HUES6 (cell line): ENCODE data around the gene BCAT1.
"Not testable (repeated sequence)": the region's sequence is repeated elsewhere in the genome, so short reads cannot be mapped to it uniquely, and the experiment has no call there.

Experiments used
- H3K27ac ChIP-seq: 2 replicates; pipeline ENCODE4 v1.7.0; 2013; ENCODE audit warnings: low read depth, mild to moderate bottlenecking, low read length, inconsistent platforms
- H3K27me3 ChIP-seq: 2 replicates; pipeline ENCODE4 v1.6.1; 2013; ENCODE audit warnings: low read length; ENCODE audit not compliant: control insufficient read depth, insufficient read depth
- H3K36me3 ChIP-seq: 2 replicates; pipeline ENCODE4 v1.6.1; 2013; ENCODE audit warnings: low read length; ENCODE audit not compliant: control insufficient read depth, insufficient read depth
- H3K4me1 ChIP-seq: 2 replicates; pipeline ENCODE4 v1.6.1; 2013; ENCODE audit warnings: low read length; ENCODE audit not compliant: control insufficient read depth, insufficient read depth
- H3K4me3 ChIP-seq: 2 replicates; pipeline ENCODE4 v1.5.1; 2013; ENCODE audit warnings: low read depth, low read length
- H3K9ac ChIP-seq: one replicate; pipeline ENCODE4 v1.6.1; 2013; ENCODE audit warnings: mild to moderate bottlenecking, low read length
- H3K9me3 ChIP-seq: 2 replicates; pipeline ENCODE4 v1.6.1; 2013; ENCODE audit warnings: low read depth, low read length; ENCODE audit not compliant: control insufficient read depth, insufficient read depth

BCAT1 gene

DNA sequence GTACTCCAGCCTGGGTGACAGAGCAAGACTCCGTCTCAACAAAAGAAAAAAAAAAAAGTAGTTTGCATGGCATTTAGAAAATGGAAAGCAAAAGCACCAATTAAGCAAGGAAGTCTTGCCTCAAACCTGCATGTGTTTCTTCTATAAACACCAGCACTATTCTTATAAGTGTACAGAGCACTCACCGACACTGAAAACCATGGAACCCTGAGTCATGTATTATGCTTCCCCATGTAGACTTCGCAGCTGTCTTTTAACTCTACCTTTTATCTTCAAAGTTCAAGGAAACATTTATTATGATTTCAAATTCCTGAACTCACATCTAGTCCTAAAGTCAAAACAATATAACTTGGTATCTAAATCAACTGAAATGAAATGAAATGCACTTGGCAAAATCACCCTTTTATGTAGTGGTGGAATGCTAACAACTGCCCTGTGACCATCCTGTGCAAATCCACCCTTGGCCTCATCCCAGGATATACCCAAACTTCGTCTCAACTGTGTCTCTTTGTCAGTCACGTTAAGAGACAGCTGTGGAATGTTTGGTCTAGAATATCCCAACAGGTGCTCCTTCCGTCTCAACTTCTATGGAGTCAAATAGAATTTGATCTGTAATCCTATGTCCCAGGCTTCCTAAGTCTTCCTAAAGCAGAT lies 4.8 kb downstream of the BCAT1 start:
- Histone ChIP-seq H3K27me3 (no peaks in the 10 kb centered on the region), H3K36me3 (peaks cover 23% of the 10 kb centered on the region), H3K4me3 (no peak overlapping the region), H3K27ac (no peak overlapping the region), H3K9ac (no peak overlapping the region), H3K4me1 (peaks cover 52% of the 10 kb centered on the region), H3K9me3 (no peaks in the 10 kb centered on the region)

- Histone ChIP-seq H3K27ac (no peak overlapping the region), H3K4me3 (no peak overlapping the region), H3K36me3 (peaks cover 26% of the 10 kb centered on the region), H3K9me3 (no peaks in the 10 kb centered on the region), H3K4me1 (peaks cover 34% of the 10 kb centered on the region), H3K27me3 (no peaks in the 10 kb centered on the region), H3K9ac (no peak overlapping the region)
These were observed 8.7 kb downstream of the BCAT1 start for GRCh38 chr12:24940157-24940556.

DNA sequence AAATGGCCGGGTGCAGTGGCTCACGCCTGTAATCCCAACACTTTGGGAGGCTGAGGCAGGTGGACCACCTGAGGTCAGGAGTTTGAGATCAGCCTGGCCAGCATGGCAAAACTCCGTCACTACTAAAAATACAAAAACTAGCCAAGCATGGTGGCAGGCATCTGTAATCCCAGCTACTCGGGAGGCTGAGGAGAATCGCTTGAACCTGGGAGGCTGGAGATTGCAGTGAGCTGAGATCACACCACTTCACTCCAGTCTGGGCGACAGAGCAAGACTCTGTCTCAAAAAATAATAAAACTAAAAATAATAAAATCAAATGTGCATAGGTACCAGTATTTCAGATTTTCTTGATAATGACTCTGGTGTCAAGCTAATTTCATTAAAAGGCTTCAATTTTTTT lies 9.3 kb downstream of the BCAT1 start:
- not testable (repeated sequence) for H3K9ac ChIP-seq, H3K4me3 ChIP-seq, H3K27me3 ChIP-seq, H3K9me3 ChIP-seq, H3K27ac ChIP-seq
- peaks cover 29% of the 10 kb centered on the region for H3K4me1 ChIP-seq
- peaks cover 24% of the 10 kb centered on the region for H3K36me3 ChIP-seq

GRCh38 chr12:24938341-24938740 lies 10.6 kb downstream of the BCAT1 start:
- peaks cover 5% of the 10 kb centered on the region; the same call in 1 of the 2 replicates for H3K9me3 ChIP-seq
- no peaks in the 10 kb centered on the region for H3K27me3 ChIP-seq
- peaks cover 23% of the 10 kb centered on the region for H3K4me1 ChIP-seq
- peaks cover 18% of the 10 kb centered on the region; the same call in 1 of the 2 replicates for H3K36me3 ChIP-seq
- H3K4me3 ChIP-seq: no peak overlapping the region
- no peak overlapping the region for H3K27ac ChIP-seq
- no peak overlapping the region for H3K9ac ChIP-seq

DNA sequence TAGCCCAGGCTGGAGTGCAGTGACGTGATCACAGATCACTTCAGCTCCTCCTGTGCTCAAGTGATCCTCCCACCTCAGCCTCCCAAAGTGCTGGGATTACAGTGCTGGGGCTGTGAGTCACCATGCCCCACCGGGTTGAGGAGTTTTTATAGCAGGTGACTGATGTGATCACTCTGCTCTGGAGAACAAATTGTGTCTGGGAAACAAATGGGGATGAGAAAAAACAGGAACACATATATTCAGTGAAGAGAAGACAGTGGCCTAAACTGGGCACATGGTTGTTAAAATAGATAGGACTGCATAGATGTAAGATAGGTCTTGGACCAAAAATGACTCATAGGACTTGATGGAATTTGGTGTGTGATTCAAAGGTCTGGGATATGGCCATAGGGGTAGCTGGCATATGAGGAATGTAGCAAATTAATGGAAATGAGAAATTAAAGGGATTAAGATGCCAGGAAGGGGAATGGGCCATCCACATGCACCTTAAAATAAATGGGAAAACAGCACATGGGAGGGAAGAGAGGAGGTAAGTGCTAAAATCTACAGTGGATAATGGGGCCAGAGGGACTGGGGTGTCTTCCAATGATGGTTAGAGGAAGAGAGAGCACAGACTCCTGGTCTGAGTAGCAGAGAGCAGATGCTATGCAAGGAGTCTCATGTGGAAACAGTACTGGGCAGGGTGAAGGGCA lies 11.2 kb downstream of the BCAT1 start:
- Histone ChIP-seq H3K27ac (no peak overlapping the region), H3K4me1 (peaks cover 23% of the 10 kb centered on the region), H3K9me3 (peaks cover 8% of the 10 kb centered on the region; the same call in 1 of the 2 replicates), H3K9ac (no peak overlapping the region), H3K4me3 (no peak overlapping the region), H3K27me3 (no peaks in the 10 kb centered on the region), H3K36me3 (peaks cover 21% of the 10 kb centered on the region; the same call in 1 of the 2 replicates)

DNA sequence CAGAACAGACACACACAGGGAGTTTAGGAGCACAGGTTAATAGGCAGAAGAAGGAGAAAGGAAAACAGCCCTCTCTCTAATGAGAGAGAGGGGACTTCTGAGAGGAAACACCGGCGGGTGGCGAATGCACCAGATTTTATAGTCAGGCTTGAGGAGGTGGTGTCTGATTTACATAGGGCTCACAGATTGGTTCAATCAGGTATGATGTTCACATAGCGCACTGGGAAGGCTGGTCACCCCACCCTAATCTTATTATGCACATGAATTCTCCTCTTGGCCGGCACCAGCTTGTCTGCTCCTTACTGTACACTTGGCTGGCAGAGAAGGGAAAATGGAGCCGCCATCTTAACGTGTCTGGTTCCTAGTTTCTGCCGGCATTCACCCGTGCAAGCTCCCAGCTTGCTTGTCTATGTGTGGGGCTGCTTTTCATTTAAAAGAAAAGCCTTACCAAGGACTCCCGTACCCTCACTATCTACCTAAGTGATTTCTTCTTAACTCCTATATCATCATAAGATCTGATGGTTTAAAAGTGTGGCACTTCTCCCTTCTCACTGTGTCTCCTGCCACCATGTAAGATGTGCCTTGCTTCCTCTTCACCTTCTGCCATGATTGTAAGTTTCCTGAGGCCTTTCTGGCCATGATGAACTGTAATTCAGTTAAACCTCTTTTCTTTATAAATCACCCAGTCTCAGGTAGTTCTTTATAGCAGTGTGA lies 15.1 kb downstream of the BCAT1 start:
- H3K36me3 ChIP-seq: peaks cover 25% of the 10 kb centered on the region; the same call in 1 of the 2 replicates
- H3K27ac ChIP-seq: no peak overlapping the region
- H3K27me3 ChIP-seq: no peaks in the 10 kb centered on the region
- peaks cover 6% of the 10 kb centered on the region for H3K4me1 ChIP-seq
- peaks cover 13% of the 10 kb centered on the region; the same call in 1 of the 2 replicates for H3K9me3 ChIP-seq
- no peak overlapping the region for H3K9ac ChIP-seq
- H3K4me3 ChIP-seq: no peak overlapping the region

DNA sequence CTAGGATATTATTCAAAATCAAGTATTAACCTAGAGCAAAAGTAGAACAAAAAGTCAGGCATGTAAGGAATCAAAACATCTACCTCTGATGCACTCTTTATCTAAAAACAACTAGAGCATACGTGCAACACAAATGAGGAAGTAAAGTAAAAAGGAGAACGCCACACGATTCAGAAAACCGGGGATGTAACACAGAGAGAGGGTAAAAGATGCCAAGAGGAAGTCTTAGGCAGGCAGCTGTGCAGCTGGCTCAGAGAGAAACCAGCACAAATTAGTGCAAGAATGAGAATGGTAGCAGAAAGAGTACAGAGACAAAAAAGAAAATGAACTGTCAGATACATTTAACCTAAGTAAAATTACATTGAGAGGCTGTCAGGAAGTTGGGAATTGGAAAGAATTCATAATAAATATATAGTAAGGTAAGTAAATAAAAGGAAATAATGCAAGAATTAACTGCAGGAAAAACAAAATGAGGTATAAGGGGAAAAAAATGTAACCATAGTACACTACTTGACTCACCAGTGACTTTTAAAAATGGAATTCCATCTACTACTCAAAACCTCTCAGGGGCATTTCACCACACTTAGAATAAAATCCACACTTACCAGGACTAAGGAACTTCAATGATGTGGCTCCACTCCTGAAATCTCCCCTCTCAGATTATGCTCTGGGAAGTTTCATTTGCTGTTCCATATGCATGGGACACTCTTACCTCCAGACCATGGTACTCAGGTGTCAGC lies 17.1 kb downstream of the BCAT1 start:
- peaks cover 34% of the 10 kb centered on the region for H3K36me3 ChIP-seq
- H3K4me3 ChIP-seq: no peak overlapping the region
- peaks cover 11% of the 10 kb centered on the region for H3K4me1 ChIP-seq

GRCh38 chr12:24929953-24930352 lies 18.9 kb downstream of the BCAT1 start:
- Histone ChIP-seq H3K36me3 (peaks cover 30% of the 10 kb centered on the region), H3K27me3 (no peaks in the 10 kb centered on the region), H3K9me3 (peaks cover 22% of the 10 kb centered on the region), H3K4me1 (peaks cover 11% of the 10 kb centered on the region), H3K27ac (no peak overlapping the region), H3K4me3 (no peak overlapping the region), H3K9ac (no peak overlapping the region)

More for the DNA sequence above, 17.1 kb downstream of the BCAT1 start:
- no peak overlapping the region for H3K9ac ChIP-seq
- H3K27me3 ChIP-seq: no peaks in the 10 kb centered on the region
- peaks cover 19% of the 10 kb centered on the region; the same call in 1 of the 2 replicates for H3K9me3 ChIP-seq
- no peak overlapping the region for H3K27ac ChIP-seq

DNA sequence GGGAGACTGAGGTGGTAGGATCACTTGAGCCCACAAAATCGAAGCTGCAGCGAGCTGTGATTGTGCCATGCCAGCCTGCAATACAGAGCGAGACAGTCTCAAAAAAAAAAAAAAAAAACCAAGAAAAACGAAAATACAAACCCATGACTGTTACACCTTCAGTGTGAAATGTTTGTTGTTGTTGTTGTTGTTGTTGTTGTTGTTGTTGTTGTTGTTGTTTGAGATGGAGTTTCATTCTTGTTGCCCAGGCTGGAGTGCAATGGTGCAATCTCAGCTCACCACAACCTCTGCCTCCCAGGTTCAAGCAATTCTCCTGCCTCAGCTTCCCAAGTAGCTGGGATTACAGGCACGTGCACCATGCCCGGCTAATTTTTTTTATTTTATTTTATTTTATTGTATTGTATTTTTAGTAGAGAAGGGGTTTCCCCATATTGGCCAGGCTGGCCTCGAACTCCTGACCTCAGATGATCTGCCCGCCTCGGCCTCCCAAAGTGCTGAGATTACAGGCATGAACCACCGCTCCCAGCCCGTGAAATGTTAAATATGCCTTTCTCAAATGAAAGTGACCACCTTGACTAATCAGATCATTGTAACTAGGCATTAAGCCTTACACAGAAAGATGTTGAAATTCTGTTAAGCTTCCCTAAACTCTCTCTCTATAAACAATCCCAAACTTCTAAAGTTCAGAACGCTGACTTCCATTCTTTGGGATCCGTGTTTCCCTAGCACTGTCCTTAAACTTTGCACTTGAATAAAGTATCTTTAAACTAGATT lies 20.2 kb downstream of the BCAT1 start:
- H3K9ac ChIP-seq, H3K27ac ChIP-seq, H3K27me3 ChIP-seq, H3K4me3 ChIP-seq: not testable (repeated sequence)
- H3K9me3 ChIP-seq: peaks cover 22% of the 10 kb centered on the region
- peaks cover 30% of the 10 kb centered on the region for H3K36me3 ChIP-seq
- H3K4me1 ChIP-seq: peaks cover 11% of the 10 kb centered on the region

GRCh38 chr12:24928131-24928530 lies 20.8 kb downstream of the BCAT1 start:
- H3K4me1 ChIP-seq: peaks cover 11% of the 10 kb centered on the region
- peaks cover 18% of the 10 kb centered on the region for H3K9me3 ChIP-seq
- no peak overlapping the region for H3K9ac ChIP-seq
- H3K4me3 ChIP-seq: no peak overlapping the region
- H3K27me3 ChIP-seq: no peaks in the 10 kb centered on the region
- no peak overlapping the region for H3K27ac ChIP-seq
- H3K36me3 ChIP-seq: peaks cover 26% of the 10 kb centered on the region
